Suppressor macrophage treated with lipopolysaccharide for 1 hour (primary cell): ENCODE measurements around the gene CATSPER3.

Experiments used
- DNase-seq, 3 donors: peaks; one replicate each; pipeline ENCODE4 v3.0.0-alpha.2; 2020 to 2022

Gene CATSPER3

DNA sequence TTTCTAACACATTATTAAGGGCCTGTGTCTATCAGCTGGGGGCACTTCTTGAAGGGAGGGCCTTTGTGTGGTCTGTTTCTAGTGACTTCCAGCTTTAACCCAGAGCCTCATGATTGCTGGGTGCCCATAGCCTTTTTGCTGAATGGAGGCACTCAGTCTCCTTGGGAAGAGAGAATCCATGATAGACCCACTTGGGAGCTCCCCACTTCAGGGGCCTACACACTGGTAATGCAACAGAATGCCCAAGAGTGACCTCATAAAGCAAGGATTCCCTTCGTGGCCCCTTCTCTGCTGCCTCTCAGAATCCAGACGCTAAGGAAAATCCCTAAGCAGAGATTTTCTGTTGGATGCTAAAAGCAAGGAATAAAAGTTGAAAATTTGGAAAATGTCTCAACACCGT, at the start of gene CATSPER3:
Gene CATSPER3 (plus strand): TSS at position 301 of the 400 bp plus-strand sequence. CDS start 85 bp downstream, at position 386.
- DNase-seq: no peak

DNA sequence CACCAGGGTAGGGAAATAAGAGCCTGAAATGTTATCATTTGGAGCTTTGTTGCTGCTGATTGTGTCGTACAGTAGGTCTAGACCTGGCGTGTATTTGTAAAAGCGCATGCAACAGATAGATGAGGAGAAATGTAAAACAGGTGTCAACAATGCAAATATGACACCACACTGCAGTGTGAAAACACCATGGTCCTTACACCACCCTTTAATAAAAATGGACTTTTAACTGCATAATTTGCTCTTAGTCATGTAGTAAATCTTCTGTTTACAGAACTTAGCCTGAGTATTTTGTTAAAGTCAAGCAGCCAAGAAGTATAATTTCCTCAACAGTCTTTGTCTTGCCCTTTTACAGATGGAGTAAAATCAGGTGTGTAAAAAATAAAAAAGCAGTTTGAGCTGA, 48.8 kb upstream of the CATSPER3 start:
- DNase-seq: no peak

GRCh38 chr5:134920848-134921575, 46.7 kb upstream of the CATSPER3 start:
- DNase-seq: no peak

GRCh38 chr5:134932508-134932907, 35.2 kb upstream of the CATSPER3 start:
- DNase-seq: no peak

DNA sequence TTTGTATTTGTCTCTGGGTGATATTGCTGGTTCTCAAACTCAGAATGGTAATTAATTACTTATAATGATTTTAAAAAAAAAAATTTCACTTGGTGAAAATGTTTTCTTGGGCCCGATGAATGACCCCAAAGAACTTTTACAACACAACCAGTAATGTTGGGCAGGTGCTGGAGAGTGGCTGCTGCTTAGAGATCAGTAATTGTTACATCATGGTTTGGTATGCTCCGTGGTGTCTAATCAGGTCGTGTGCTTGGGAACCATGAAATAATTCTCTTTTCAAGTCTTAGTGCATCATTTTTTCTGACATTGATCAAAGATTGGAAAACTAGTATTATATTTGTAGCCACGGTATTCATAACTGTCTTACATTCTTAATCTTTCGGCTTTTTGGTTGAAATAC, 33.5 kb upstream of the CATSPER3 start:
- no peak for DNase-seq

- DNase-seq: no peak
Measured at GRCh38 chr5:134935711-134936602, 31.8 kb upstream of the CATSPER3 start.

- DNase-seq: no peak
Measured at GRCh38 chr5:134937526-134937925, 30.2 kb upstream of the CATSPER3 start.

GRCh38 chr5:134938030-134938429, 29.7 kb upstream of the CATSPER3 start:
- DNase-seq: no peak

DNA sequence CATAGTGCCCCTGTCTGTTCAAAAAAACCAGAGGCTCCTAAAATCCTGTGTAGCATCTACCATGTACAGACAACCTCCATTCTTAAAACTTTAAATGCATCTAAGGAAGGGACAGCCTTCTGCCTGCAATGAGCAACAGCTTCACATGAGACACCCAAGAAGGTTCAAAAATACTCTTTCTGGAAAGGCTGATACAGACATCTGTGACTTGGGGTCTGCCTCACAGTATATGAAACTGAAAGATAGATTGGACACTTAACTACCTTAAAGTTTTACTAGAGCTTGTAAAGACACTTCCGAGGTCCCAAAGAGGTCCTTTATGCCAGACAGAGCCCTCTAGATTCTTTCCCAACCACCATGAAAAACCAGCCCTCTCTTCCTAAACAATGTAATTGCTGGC, 28.2 kb upstream of the CATSPER3 start:
- DNase-seq: no peak

GRCh38 chr5:134943547-134943946, 24.2 kb upstream of the CATSPER3 start:
- no peak for DNase-seq

DNA sequence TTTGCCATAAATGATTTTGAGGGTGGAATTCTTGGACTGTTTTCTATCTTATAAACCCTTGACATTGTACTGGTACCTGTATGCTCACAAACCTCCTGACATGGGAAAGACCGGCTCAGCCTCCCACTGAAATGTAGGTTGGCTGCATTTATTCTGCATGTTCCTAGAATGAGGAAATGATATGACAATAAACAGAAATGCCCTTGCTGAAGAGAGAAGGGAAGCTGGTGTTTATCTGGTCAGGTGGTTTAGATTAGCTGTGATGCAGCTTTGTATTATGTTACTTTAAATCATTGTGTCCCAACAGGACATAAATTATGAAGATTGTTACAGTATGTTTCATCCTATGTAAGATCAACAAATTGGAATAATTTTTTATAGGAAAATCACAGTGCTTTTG, 23.1 kb upstream of the CATSPER3 start:
- peak in 1 of 3 donors; percentile 1 for DNase-seq

DNA sequence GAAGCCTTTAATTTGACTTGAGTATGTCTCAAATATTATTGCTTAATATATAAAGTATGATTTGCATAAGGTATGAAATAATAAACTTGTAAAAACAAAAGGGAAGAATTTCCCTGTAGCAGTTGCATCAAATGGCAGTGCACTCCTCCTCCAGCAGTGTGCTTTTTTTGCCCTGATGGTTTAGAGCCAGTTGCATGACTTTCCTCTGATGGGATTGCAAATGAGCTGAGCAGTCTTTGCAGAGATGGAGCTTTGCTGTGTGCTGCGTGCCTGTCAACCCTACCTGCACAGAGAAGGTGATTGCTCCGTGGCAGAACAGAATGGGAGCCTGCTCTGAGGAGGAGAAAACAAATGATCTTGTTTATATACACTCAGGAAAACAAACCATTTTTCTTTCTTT, 22.7 kb upstream of the CATSPER3 start:
- no peak for DNase-seq

GRCh38 chr5:134948911-134949310, 18.8 kb upstream of the CATSPER3 start:
- peak in 2 of 3 donors; percentile 9 to 18 for DNase-seq

GRCh38 chr5:134949316-134949715, 18.4 kb upstream of the CATSPER3 start:
- DNase-seq: peak in 2 of 3 donors; percentile 0 to 8

DNA sequence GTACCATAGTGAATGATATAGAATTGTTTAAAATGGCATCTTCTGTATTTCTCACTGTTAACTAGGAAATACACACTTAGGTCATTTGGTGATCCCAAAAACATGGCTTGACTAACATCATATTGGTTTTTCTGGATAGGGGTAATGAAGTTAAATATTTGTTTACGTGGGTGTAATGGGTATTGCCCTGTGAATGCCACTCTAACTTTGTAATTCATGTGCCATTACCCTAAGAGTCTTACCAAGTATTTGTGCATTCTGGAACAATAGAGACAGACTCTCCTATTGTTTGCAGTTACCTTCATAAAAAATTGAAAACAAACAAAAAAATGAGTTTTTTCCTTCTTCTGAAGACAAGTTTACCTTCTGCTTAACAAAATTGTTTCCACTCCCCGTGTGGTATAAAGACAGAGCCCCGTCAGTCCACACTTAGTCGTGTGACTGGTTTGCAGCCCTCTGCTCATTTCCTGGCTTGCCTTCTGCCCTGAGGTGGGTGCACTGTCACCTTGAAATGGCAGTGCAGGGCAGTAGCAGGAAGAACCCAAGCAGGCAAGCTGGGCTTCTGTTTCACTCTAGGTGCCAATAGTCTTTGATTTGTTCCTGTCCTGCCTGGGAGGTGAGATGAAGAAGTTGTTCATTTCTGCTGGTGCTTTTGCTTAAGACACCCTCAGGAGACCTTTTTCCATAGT, 9.6 kb upstream of the CATSPER3 start:
- no peak for DNase-seq

GRCh38 chr5:134958755-134959154, 9.0 kb upstream of the CATSPER3 start:
- DNase-seq: no peak

GRCh38 chr5:134963098-134963497, 4.6 kb upstream of the CATSPER3 start:
- no peak for DNase-seq

- DNase-seq: no peak
Measured at GRCh38 chr5:134964359-134965270, 3.1 kb upstream of the CATSPER3 start.

GRCh38 chr5:134965271-134965825, 2.4 kb upstream of the CATSPER3 start:
- no peak for DNase-seq

- no peak for DNase-seq
Measured at GRCh38 chr5:134968055-134968454, 348 bp downstream of the CATSPER3 start.

DNA sequence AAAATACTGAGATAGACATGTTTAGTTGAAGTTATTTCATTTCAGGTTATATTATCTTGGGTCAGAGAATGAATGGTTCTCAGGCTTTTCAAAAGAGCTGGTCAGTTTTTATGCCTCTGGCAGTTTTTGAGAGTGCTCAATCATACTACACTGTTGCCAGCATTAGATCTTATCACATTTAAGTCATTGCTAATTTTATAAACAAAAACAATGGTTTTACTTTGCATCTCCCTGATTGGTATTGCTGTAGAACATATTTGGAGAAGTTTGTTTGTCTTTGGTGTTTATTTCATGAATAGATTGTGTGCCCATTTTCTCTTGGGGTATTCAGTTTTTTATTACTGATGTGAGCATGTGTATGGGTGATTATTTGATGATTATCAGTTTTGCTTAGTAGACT, 1.5 kb downstream of the CATSPER3 start:
- no peak for DNase-seq
